AG08396 (cell line): ENCODE data around the gene RFX7.
A peak's percentile ranks its signal among the peaks of the same experiment; 100 is the strongest.
"Not testable (repeated sequence)": the region's sequence is repeated elsewhere in the genome, so short reads cannot be mapped to it uniquely, and the experiment has no call there.

Experiments
- DNase-seq: peaks from one replicate; pipeline ENCODE4 v3.0.0; 2012; ENCODE audit warnings: low spot score, mixed read lengths

RFX7 gene

DNA sequence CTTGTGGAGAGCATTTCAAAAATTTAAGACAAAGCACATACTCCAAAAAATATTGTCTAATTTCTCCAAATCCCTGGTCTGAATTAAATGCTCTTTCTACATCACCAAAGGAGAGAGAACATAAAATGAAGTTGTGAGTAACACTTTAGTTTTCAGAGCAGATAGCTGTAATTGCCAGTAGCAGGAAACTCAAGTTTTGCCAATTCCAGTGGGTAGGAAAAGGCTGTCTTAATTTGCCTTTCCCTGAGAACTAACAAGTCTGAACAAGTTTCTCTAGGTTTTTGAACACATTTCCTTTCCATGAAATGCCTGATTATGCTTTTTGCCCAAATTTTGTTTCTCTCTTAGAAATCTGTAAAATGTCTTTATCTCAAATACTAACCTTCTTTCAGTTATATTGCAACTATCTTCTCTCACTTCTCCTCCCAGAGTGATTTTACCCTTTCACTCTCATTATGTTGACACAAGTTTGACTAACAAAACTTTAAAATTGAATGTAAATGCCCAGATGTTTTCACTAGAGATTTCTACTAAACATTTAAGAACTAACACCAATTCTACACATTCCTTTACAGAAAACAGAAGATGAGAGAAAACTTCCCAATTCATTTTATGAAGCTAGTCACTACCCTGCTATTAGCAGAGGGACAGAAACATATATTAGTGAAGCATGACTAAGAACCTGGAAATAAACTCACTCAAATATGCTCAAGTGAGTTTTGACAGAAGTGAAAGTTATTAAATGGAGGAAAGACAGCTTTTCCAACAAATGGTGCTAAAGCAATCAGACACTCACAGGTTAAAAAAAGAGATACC lies 38.4 kb downstream of the RFX7 start:
- DNase-seq, result no peak

DNA sequence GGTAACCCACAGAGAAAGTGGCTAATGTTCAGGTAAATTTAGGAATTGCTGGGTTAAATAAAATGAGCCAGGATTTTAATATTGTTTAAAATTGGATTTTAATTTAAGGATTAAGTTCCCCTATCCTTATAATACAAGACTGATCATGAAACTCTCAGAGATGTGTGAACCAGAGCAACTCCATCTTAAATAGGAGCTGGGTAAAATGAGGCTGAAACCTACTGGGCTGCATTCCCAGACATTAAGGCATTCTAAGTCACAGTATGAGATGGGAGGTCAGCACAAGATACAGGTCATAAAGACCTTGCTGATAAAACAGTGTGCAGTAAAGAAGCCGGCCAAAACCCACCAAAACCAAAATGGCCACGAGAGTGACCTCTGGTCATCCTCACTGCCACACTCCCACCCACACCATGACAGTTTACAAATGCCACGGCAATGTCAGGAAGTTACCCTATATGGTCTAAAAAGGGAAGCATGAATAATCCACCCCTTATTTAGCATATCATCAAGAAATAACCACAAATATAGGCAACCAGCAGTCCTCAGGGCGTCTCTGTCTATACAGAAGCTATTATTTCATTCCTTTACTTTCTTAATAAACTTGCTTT lies 40.3 kb downstream of the RFX7 start:
- DNase-seq, result not testable (repeated sequence)

DNA sequence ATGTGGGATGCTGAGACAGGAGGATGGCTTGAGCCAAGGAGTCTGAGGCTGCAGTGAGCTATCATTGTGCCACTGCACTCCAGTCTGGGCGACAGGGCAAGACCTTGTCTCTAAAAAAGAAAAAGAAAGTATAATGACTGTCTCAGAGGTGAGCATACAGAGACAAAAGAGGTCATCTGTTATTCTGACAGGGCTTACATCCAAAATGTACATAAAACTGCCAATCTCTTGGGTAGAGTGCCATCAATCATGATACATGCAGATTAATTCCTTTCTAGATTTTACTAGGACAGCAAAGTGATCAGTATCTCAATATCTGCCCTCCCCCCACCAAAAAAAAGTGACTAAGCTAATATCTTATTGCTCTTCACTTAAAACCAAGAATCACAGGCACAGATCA lies 41.0 kb downstream of the RFX7 start:
- no peak for DNase-seq

DNA sequence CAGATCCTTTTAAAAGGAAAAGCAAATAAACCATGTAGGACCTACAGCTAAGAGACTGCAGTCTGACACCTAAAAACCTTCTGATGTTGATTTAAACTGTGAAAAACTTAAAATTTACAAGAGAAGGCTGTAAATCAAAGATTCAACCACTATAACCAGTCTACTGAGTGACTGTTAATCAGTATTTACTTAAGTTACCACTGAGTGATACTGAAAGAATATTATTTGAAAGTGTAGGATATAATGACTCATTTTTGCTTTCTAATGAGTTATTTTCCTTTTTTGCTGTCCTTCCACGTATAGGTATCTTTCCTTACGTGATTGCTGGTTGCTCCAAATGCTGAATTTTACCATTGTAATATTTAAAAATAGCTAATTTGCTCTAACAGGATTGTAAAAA lies 44.6 kb downstream of the RFX7 start:
- DNase-seq, result no peak

DNA sequence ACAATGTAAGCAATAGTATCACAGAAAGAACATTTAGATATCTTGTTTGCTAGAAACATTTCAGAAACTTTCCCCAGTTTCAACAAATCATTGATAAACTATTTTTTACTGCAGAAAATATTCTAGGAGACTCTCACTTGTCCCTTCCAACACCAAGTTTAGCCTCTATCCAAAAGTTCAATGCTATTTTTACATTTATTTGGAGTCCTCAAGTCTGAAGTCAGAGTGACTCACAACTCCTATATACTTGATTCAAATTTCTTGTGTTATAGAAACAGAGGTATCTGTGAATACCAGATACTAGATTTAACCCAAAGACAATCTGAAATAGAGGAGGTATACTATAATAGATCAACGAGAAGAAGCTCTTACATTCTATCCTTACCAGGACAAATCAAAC lies 49.6 kb downstream of the RFX7 start:
- no peak for DNase-seq

DNA sequence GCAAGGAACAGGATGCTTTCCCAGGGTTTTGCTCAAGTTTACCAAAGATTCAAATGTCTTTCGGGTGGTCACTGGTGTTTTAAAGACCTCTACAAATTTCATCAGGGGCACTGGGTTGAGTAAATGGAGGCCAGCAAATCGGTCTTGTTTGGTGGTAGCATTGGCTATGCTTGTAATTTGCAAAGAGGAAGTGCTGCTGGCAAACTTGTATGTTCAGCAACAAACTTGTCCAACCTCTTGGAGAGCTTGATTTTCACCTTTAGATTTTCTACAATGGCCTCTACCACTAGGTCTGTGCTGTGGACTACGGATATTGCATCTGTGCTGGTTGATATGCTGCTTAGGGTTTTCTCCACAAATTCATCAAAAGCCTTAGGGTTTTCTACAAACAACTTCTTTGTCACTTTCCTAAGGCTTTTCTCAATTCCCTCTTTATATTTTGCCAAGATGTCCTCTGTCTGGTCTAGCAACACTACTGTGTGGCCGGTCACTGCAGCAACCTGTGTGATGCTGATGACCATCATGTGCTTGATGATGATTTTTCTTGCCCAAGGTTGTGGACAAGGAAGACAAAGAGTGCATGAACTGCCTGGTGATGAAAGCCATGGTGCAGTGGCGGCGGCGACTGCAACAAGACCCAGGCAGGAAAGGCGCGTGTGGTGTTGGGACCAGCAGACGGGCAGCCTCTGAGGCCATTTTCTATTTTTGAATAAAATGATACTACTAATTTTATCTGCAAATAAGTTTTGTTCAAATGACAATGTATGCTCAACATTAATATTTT lies 50.8 kb downstream of the RFX7 start:
- no peak for DNase-seq

DNA sequence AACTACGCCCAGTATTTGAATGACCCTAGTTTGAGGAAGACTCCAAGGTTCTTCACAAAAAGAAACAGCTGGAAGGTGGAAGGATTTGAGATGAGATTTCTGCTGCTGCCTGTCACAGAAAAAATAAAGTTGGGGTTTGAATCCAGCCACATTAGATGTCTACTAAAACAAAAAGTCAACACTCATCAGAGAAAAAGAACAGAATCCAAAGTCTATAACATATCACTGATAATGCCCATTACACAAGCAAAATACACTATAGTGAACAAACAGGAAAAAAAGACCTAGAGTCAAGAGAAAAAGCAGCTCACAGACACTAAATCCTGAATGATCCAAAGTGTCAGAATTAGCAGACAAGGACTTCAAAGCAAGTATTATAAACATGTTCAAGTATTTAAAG lies 56.0 kb downstream of the RFX7 start:
- DNase-seq, result no peak

DNA sequence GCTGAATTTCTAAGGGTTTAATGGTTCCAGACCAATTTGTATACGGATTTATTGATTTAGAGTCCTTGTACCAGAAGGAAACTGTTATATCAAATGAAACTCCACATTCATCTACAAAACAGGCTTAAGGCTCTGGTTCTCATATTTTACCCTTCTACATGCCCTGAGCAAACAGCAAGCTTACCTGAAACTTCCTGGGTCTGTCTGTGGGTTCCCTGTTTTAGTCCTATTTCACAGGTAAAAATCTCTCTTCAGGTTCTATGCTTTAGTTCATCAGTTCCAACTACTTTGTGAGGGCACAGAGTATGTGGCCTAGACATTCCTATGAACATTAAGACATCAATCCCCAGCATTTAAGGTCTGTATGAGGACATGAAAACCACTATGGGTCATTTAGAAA lies 57.7 kb downstream of the RFX7 start:
- no peak for DNase-seq

DNA sequence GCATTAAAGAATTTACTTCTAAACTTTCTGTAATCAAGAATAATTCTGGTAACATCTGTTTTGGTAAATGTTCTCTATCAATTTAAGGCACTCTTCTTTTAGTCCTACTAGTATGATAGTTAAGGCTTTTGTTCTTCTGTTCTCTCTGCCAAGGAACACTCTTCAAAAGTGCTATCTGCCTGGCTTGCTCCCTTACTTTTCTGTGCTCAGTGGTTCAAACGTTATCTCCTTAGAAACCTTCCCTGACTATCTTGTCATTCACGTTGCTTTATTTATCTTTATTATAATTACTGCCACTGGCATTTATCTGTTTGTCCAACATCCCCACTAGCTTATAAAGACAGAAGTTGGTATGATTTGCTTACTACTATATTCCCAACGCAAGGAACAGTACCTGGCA lies 59.2 kb downstream of the RFX7 start:
- DNase-seq, result no peak

DNA sequence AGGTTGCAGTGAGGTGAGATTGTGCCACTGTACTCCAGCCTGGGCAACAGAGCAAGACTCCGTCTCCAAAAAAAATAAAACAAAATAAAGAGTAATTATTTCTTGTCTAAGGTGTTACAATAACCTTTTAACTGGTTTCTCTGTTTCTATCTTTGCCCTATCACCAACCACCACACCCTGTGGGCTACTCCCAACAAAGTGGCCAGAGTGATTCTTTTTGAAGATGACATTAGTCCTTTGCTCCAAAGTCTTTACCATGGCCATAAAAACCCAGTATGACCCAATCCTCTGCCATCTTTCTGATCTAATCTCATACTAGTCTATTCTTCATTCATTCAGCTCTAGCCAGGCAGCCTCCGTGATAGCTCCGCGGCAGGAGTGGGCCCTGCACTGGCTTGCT lies 62.8 kb downstream of the RFX7 start:
- DNase-seq, result no peak

DNA sequence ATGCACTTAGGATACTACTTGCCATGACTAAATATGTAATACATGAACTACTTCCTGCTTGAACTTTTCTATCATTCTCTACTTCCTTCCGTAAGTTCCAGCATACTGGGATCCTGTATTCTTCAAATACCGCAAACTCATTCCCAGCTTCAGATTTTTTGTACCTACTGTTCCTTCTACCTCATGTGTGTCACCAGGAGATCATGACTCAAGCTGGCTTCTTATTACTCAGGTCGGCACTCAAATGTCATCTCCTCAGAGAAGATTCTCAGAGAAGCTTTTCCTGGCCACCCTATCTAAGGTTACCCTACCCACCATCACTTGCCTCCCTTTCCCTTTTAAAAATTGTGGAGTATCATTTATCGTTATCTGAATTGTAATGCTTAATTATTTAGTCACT lies 66.7 kb downstream of the RFX7 start:
- DNase-seq, result no peak

DNA sequence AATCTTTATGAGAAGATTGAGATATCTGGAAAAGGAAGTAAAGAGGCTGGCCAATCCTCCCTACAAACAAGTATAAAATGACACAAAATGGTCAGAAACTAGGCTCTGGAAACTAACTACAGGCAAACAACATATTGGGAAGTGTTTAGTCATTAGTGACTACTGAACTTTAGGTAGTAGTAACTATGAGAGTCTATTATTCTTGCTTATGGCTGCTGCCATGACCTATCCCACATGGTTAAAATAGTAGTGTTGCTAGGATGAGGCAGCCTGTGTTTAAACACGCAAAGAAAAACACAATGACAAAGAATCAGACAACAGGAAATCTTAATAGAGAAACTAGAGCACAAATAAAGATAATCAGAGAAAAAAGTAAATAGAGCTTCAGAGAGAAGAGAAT lies 67.9 kb downstream of the RFX7 start:
- no peak for DNase-seq

DNA sequence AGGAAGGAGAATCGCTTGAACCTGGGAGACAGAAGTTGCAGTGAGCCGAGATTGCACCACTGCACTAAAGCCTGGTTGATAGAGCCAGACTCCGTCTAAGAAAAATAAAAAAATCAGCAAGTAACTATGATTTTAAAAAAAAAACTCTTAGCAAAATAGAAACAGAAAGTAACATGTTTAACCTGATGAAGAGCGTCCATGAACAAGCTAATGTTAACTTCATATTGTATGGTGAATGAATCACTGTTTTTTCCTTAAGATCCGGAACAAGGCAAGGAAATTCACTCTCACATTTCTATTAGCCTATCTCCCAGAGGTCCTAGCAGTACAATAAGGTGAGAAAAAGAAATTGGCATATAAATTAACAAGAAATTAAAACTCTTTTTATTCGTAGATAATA lies 69.0 kb downstream of the RFX7 start:
- DNase-seq, result no peak

DNA sequence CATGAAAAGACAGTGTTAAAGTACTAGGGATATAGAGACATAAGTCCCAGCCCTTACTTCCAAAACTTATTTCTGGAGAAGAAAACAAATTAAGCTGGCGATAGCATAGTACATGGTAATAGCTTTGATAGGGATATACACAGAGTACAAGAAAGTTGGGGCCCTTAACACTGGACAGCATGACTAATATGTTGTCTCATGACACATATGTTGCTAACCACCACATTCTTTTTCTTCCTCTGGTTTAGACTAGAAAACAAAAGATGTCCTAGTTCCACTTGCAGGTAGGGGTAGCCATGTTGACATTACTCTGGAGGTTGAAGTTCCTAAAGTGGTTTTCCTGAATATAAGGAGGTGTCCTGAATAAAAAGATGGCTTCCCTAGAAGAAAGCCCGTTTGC lies 75.3 kb downstream of the RFX7 start:
- no peak for DNase-seq

DNA sequence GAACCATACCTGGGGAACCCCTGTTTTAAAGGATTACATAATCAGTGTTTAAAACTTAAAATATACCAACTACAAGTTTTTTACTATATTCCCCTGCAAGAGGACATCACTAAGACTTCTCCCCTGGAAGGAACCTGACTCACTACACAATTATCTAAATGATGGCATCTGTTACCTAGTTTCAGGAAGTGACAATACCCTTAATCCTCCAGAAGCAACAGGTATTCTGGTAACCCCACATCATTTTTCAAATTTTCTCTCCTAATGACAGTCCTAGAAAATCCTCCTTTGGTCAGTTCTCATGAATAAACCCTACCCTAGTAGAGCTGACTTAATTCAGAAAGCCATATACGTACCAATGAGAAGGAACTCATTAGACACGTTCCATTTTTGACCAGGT lies 78.4 kb downstream of the RFX7 start:
- no peak for DNase-seq

DNA sequence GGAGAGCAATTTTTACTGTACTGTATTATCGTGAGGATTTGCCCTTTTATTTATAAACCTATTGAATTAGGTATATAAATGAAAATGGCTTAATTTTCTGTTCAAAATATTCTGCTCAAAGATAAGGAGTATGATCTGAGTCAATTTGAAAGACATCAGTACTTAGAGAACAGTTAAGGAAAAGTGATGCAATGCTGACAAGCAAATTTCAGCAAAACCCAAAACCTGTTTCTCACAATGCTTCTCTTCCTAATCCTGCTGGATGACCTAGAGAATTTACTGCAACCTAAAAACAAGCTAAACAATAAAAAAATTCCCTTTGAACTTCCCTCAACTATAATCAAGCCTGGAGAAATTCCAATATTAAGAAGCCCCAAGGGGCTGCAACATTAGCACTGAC lies 82.7 kb downstream of the RFX7 start:
- no peak for DNase-seq

DNA sequence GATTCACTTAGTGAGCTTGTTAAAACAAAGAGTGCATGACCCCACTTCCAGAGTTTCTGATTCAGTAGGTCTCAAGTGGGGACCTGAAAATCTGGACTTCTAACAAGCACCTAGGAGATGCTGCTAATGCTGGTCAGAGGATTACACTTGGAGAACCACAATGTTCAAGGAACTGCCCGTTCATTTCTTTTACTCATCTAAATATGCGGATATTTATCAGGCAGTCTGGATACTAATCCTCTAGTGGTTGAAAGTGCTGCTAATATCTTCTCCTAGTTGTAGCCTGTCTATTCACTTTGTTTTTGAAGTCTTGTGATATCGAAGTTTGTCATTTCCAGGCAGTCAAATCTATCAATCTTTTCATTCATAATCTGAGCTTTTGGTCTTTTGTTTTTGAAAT lies 86.8 kb downstream of the RFX7 start:
- no peak for DNase-seq

DNA sequence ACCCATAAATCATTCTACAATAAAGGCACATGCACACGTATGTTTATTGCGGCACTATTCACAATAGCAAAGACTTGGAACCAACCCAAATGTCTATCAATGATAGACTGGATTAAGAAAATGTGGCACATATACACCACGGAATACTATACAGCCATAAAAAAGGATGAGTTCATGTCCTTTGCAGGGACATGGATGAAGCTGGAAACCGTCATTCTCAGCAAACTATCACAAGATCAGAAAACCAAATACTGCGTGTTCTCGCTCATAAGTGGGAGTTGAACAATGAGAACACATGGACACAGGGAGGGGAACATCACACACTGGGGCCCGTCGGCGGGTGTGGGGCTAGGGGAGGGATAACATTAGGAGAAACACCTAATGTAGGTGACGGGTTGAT lies 88.4 kb downstream of the RFX7 start:
- not testable (repeated sequence) for DNase-seq

DNA sequence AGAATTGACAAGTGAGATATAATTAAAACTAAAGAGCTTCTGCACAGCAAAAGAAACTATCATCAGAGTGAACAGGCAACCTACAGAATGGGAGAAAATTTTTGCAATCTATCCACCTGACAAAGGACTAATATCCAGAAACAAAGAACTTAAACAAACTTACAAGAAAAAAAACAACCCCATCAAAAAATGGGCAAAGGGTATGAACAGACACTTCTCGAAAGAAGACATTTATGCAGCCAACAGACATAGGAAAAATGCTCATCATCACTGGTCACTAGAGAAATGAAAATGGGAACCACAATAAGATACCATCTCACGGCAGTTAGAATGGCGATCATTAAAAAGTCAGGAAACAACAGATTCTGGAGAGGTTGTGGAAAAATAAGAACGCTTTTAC lies 88.9 kb downstream of the RFX7 start:
- DNase-seq, result not testable (repeated sequence)

DNA sequence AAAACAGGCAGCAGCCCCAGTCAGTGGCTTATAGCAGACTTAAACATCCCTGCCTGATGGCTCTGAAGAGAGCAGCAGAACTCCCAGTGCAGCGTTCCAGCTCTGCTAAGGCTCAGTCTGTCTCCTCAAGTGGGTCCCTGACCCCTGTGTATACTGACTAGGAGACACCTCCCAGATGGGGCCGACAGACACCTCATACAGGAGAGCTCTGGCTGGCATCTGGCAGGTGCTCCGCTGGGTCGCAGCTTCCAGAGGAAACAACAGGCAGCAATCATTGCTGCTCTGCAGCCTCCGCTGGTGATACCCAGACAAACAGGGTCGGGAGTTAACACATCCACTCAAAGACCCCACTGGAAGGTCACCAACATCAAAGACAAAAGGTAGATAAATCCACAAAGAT lies 93.5 kb downstream of the RFX7 start:
- DNase-seq, result no peak

DNA sequence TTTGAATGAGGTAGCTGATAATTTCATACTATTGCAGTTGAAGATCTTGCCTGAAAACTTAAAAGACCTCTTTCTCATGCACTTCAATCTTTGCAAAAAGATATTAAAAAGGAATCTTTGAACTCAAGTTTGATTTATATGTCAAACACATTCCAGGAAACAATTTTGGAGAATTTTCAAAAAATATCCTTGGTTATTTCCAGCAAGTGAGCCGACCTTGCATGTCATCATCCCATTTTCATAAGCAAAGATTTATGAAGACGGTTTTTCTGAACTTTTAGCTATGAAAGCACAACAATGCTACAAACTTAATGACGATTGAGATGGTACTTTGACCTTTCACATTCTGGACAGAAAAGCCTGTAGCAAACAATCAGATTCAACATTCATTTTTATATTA lies 95.6 kb downstream of the RFX7 start:
- DNase-seq, result no peak

DNA sequence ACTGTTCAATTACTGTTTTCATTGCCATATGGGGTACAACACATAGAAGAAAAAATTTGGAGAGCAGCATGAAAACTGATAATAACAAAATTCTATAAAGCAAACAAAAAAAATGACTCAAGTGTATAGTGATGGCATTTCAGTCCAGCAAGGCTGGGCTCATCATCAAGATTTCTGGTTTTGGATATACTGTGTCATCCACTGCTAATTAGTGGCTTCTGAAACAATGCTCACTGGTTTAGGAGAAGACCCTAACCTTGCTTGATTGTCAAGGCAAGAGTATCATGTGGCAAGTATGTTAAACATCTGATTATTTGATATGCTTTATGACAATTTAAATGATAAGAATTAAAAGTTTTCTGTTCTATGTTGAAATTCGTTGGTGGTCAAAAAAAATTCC lies 96.9 kb downstream of the RFX7 start:
- peak; percentile 30 for DNase-seq

DNA sequence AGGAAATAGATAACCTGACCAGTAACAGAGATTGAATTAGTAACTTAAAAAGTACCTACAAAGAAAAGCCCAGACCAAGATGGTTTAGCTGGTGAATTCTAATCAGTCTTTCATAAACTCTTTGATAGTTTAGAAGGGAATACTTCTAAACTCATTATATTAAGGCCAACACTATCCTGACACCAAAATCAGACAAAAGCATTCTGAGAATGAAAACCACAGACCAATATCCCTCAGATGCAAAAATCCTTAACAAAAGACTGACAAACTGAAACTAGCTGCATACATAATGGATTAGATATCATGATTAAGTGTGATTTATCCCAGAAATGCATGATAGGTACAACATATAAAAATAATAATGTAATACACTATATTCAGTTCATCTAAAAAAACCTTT lies 115.6 kb downstream of the RFX7 start:
- no peak for DNase-seq
